Natural killer cell treated with Interleukin-12 subunit alpha and Interleukin-12 subunit beta and Interleukin-15 and Interleukin-18, amount 100 ng/mL, for 72 hours (primary cell): ENCODE results near the gene NF1. TPM values are rescaled to one million over a fixed set of nuclear protein-coding genes. Genes with fewer than 3 reads are reported as not detected.
"Not testable (repeated sequence)": the region's sequence is repeated elsewhere in the genome, so short reads cannot be mapped to it uniquely, and the experiment has no call there.

ENCODE experiments used
- ATAC-seq, 2 donors: fragments of 150-1000 bp; cut with Tn5 transposase in 1 of 2; sonication (Bioruptor Pico), chemical (Tn5 transposase) in 1 of 2; 2 replicates each; pipeline ENCODE4 v1.10.0; 2021
- DNase-seq: peaks from one replicate; pipeline ENCODE4 v3.0.0; 2022; ENCODE audit warnings: low spot score
- H3K27ac Mint-ChIP-seq, 2 donors: 1 replicate in 1 of 2; 2 replicates in 1 of 2; pipeline ENCODE4 v1.8.0; 2022; ENCODE audit warnings: mixed read lengths in 2 of 2, mild to moderate bottlenecking in 1 of 2, moderate library complexity in 1 of 2
- H3K27me3 Mint-ChIP-seq, 2 donors: 1 replicate in 1 of 2; 2 replicates in 1 of 2; pipeline ENCODE4 v1.8.0; 2022; ENCODE audit warnings: mixed read lengths in 2 of 2
- H3K36me3 Mint-ChIP-seq: one replicate; pipeline ENCODE4 v1.8.0; 2022; ENCODE audit warnings: mixed read lengths
- H3K4me1 Mint-ChIP-seq, 2 donors: 1 replicate in 1 of 2; 2 replicates in 1 of 2; pipeline ENCODE4 v1.8.0; 2022; ENCODE audit warnings: low read depth in 2 of 2, mixed read lengths in 2 of 2, mild to moderate bottlenecking in 1 of 2
- H3K4me3 Mint-ChIP-seq: one replicate; pipeline ENCODE4 v1.8.0; 2022; ENCODE audit warnings: mixed read lengths
- H3K9me3 Mint-ChIP-seq: 2 replicates; pipeline ENCODE4 v1.8.0; 2022; ENCODE audit warnings: mixed read lengths
- total RNA-seq, 2 donors: library from RNA; stranded (reverse); gene quantifications; one replicate each; pipeline ENCODE4 v1.2.3, GENCODE V29; 2022

Gene NF1
- total RNA-seq, 2 donors from 2014 or later = 34.6 to 45.1 TPM

DNA sequence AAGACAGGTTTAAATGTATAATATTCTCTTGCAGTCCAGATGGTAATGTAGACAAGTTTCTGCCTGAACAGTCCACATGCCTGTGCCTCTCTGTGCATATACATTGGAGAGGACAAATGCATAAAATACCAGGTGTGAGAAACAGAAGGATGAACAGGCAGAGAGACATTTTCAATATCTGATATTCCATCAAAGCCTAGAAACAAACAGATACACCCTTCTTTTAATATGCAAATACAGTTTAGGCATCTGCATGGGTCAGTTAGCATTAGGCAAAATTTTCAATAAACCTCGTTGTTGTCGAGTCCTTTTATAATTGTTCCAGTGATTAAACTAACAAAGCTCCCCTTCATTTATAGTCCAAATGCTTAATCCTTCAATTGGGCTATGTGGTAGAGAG lies 201.4 kb downstream of the NF1 start:
- Mint-ChIP-seq H3K4me3 (no peak overlapping the region), H3K9me3 (no peaks in the 10 kb centered on the region), H3K4me1 (peaks cover 0 to 7% of the 10 kb centered on the region in 2 donors), H3K36me3 (no peaks in the 10 kb centered on the region), H3K27me3 (no peaks in the 10 kb centered on the region), H3K27ac (no peak overlapping the region)
- ATAC-seq = no peak
- DNase-seq = no peak

GRCh38 chr17:31297090-31297489 lies 202.3 kb downstream of the NF1 start, which contains the start of gene OMG:
Gene OMG (minus strand): TSS chr17:31297239. CDS start chr17:31296331, 908 bp downstream.
- Mint-ChIP-seq H3K4me3 (no peak within 1 kb of the TSS), H3K9me3 (no peaks in the 10 kb centered on the region), H3K27ac (no peak within 1 kb of the TSS), H3K4me1 (peaks cover 0 to 13% of the 10 kb centered on the region in 2 donors), H3K36me3 (no peaks in the 10 kb centered on the region), H3K27me3 (no peaks in the 10 kb centered on the region)
- DNase-seq (no peak), ATAC-seq (no peak)

DNA sequence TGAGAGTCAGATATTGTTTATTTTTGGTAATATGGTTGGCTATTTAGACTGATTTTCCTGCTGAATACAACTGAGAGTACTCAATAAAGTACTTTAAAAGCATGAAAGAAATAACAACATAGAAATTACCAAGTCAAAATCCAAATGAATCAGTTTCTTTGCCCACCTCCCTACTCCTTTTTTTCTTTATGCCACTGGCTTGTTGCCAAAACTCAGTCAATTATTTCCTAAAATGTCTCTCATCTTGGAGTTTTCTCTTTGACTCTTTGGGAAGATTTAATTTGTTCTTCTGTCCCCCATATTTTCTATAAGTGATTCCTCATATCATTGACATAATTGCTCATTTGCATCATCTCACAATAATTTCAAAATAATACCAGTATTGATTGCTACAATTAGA lies 204.8 kb downstream of the NF1 start:
- no peak for ATAC-seq
- Mint-ChIP-seq H3K27me3 (no peaks in the 10 kb centered on the region), H3K9me3 (no peaks in the 10 kb centered on the region), H3K27ac (no peak overlapping the region), H3K4me3 (no peak overlapping the region), H3K36me3 (peaks cover 14% of the 10 kb centered on the region), H3K4me1 (peaks cover 7 to 17% of the 10 kb centered on the region in 2 donors)
- DNase-seq = no peak

DNA sequence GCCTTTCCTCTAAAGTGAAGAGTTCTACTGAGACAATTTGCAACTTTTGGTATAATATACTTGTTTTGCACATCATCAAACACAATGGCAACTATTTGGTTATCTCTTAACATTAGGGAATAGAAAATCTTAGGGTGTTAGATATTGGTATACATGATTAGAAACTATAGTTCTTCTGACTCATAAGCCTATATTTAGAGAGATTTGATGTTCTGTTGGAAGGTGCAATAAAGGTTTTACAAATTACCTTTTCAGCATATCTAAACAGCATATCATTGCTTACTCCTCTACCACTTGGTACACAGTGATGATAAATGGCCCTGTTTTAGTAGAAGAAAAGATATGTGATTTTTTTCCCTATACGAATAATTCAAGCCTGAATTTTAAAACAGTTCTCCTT lies 212.9 kb downstream of the NF1 start:
- Mint-ChIP-seq H3K4me1 (peaks cover 38 to 71% of the 10 kb centered on the region in 2 donors), H3K4me3 (peak overlapping the region; percentile 79), H3K27ac (peak overlapping the region; percentile 90 to 93), H3K27me3 (no peaks in the 10 kb centered on the region), H3K9me3 (peaks cover 5% of the 10 kb centered on the region), H3K36me3 (peaks cover 31% of the 10 kb centered on the region)
- ATAC-seq (no peak), DNase-seq (no peak)

DNA sequence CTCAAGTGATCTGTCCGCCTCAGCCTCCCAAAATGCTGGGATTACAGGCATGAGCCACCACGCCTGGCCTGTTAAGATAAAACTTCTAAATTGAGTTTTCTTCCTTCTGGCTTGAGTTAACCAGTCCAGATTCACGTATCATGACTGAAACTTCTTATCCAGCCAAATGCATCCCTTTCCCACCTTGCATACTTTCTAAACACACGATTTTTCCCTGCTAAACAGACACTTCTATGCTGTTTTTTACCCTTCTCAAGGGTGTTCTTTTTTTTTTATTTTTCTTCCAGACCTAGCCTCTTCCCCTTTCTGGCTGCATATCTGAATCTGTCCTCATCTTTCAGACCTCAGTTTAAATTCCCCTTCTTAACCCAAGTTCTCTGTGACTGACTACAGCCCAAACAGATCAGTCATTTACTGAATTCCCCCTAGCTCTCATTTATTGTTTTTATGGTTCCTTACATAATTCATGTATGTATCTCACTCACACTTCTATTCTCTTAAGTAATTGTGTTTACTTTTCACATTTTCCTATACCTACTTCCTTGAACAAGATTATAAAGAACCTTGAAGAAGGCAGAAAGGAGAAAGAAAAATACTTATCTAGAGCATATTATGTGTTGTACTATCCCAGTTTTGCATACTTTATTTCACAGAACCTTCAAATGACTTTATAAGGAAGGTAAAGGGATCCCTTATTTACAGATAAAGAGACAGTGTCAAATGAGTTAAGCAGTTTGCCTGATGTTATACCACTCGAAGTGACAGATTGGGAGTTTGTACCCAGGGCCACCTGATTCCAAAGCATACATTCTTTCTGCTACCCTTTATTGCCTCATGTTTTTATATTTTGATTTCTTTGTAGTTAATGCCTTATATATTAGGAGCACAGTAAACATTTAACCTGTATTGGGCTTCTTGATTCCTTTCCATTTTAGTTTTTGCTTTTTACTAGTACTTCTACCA lies 213.9 kb downstream of the NF1 start:
- H3K27ac Mint-ChIP-seq = peak overlapping the region; percentile 90 to 93
- peaks cover 5% of the 10 kb centered on the region for H3K9me3 Mint-ChIP-seq
- H3K27me3 Mint-ChIP-seq = no peaks in the 10 kb centered on the region
- H3K36me3 Mint-ChIP-seq = peaks cover 25% of the 10 kb centered on the region
- peaks cover 38 to 71% of the 10 kb centered on the region in 2 donors for H3K4me1 Mint-ChIP-seq
- DNase-seq (no peak), ATAC-seq (peak; percentile 64 to 69)
- peak overlapping the region; percentile 79 for H3K4me3 Mint-ChIP-seq

GRCh38 chr17:31309556-31309955 lies 214.8 kb downstream of the NF1 start:
- Mint-ChIP-seq H3K27ac (peak overlapping the region; percentile 90 to 93), H3K9me3 (peaks cover 5% of the 10 kb centered on the region), H3K4me3 (peak overlapping the region; percentile 79), H3K36me3 (peaks cover 18% of the 10 kb centered on the region), H3K27me3 (no peaks in the 10 kb centered on the region), H3K4me1 (peaks cover 38 to 69% of the 10 kb centered on the region in 2 donors)
- ATAC-seq (no peak), DNase-seq (no peak)

GRCh38 chr17:31310260-31310659 lies 215.5 kb downstream of the NF1 start:
- DNase-seq (no peak), ATAC-seq (no peak)
- Mint-ChIP-seq H3K36me3 (peaks cover 11% of the 10 kb centered on the region), H3K4me1 (peaks cover 37 to 67% of the 10 kb centered on the region in 2 donors), H3K27ac (peak overlapping the region; percentile 90 to 93), H3K27me3 (no peaks in the 10 kb centered on the region), H3K9me3 (peaks cover under 1% of the 10 kb centered on the region), H3K4me3 (peak overlapping the region; percentile 79)

DNA sequence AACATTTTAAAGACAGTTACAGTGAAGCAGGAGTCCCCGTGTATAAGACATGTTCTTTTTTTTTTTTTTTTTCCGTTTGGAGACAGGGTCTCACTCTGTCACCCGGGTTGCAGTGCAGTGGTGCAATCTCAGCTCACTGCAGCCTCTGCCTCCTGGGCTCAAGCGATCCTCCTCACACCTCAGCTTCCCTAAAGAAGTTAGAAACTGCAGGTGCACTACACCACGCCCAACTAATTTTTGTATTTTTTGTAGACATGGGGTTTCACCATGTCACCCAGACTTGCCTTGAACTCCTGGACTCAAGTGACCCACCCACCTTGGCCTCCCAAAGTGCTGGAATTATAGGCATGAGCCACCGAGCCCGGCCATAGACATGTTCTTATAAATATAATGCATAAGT lies 216.1 kb downstream of the NF1 start:
- peak in 1 of 2 donors; percentile 41 for ATAC-seq
- Mint-ChIP-seq H3K4me3 (peak overlapping the region; percentile 79), H3K27ac (peak overlapping the region; percentile 90 to 93), H3K27me3 (no peaks in the 10 kb centered on the region), H3K9me3 (no peaks in the 10 kb centered on the region), H3K4me1 (peaks cover 35 to 61% of the 10 kb centered on the region in 2 donors), H3K36me3 (peaks cover 5% of the 10 kb centered on the region)
- no peak for DNase-seq

- peak overlapping the region; percentile 79 for H3K4me3 Mint-ChIP-seq
- H3K36me3 Mint-ChIP-seq = no peaks in the 10 kb centered on the region
- peaks cover 32 to 54% of the 10 kb centered on the region in 2 donors for H3K4me1 Mint-ChIP-seq
- no peaks in the 10 kb centered on the region for H3K27me3 Mint-ChIP-seq
- DNase-seq = no peak
- peak overlapping the region; percentile 90 to 93 for H3K27ac Mint-ChIP-seq
- ATAC-seq = peak; percentile 5 to 25
- no peaks in the 10 kb centered on the region for H3K9me3 Mint-ChIP-seq
Observed at GRCh38 chr17:31311526-31311925, 216.7 kb downstream of the NF1 start.

GRCh38 chr17:31312223-31312622 lies 217.4 kb downstream of the NF1 start:
- DNase-seq, H3K9me3 Mint-ChIP-seq, H3K27me3 Mint-ChIP-seq, ATAC-seq, H3K36me3 Mint-ChIP-seq: not testable (repeated sequence)
- Mint-ChIP-seq H3K4me3 (peak overlapping the region; percentile 79), H3K4me1 (peaks cover 34 to 60% of the 10 kb centered on the region in 2 donors), H3K27ac (peak overlapping the region; percentile 90 to 93)

GRCh38 chr17:31313982-31314781 lies 219.4 kb downstream of the NF1 start, which contains the start of gene EVI2B:
Gene EVI2B (minus strand): TSS chr17:31314054. CDS start chr17:31305609, 8,445 bp downstream.
- ATAC-seq (peak; percentile 77 to 79), DNase-seq (peak; percentile 65)
- no peaks in the 10 kb centered on the region for H3K27me3 Mint-ChIP-seq
- peak within 1 kb of the TSS; percentile 79 for H3K4me3 Mint-ChIP-seq
- H3K27ac Mint-ChIP-seq = peak within 1 kb of the TSS; percentile 90 to 93
- H3K4me1 Mint-ChIP-seq = peaks cover 39 to 60% of the 10 kb centered on the region in 2 donors
- H3K36me3 Mint-ChIP-seq = peaks cover 11% of the 10 kb centered on the region
- no peaks in the 10 kb centered on the region for H3K9me3 Mint-ChIP-seq

- no peaks in the 10 kb centered on the region for H3K27me3 Mint-ChIP-seq
- peaks cover 11% of the 10 kb centered on the region for H3K36me3 Mint-ChIP-seq
- DNase-seq (no peak), ATAC-seq (no peak)
- peak overlapping the region; percentile 79 for H3K4me3 Mint-ChIP-seq
- H3K4me1 Mint-ChIP-seq = peaks cover 35 to 60% of the 10 kb centered on the region in 2 donors
- peak overlapping the region; percentile 90 to 93 for H3K27ac Mint-ChIP-seq
- H3K9me3 Mint-ChIP-seq = no peaks in the 10 kb centered on the region
Observed at GRCh38 chr17:31314782-31315100, 220.0 kb downstream of the NF1 start.

DNA sequence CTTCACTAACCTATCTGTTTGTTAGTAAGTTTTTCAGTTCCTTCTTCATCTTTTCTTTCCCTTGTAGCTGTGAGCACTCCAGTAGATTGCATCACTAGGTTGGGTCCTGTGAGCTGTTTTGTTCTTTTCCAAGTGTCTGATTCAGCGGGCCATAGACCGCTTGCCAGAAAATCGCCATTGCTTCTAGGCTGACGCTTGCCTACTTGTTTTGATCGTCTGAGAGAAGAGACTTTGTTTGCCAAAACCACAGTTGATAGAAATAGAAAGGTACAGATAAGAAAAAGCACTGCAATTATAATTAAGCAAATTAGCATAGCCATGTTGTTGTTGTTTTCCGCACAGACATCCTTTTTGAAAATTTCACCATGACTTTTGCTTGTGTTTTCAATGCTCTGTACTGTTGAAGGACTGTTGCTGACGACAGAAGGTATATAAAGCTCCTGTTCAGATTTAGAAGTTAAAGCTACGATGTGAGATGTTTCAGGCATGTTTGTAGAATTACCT lies 223.6 kb downstream of the NF1 start:
- Mint-ChIP-seq H3K9me3 (no peaks in the 10 kb centered on the region), H3K27me3 (no peaks in the 10 kb centered on the region), H3K4me1 (peaks cover 37 to 54% of the 10 kb centered on the region in 2 donors), H3K4me3 (peak overlapping the region; percentile 91), H3K36me3 (peaks cover 11% of the 10 kb centered on the region), H3K27ac (peak overlapping the region; percentile 93 to 94)
- ATAC-seq (peak; percentile 57 to 63), DNase-seq (peak; percentile 61)
